GM23338 (cell line): Measurements from ENCODE around the gene SRSF9. TPM values are rescaled to one million over a fixed set of nuclear protein-coding genes. Genes with fewer than 3 reads are reported as not detected.

Source experiments
- ATAC-seq: fragments of 200-7000 bp; cut with Tn5 transposase; 3 replicates; pipeline ENCODE4 v1.9.1; 2020
- DNase-seq: peaks from one replicate; pipeline ENCODE4 v3.0.0-alpha.2; 2015; ENCODE audit warnings: low spot score
- H2AFZ ChIP-seq: fragments of 200-600 bp; sonication (generic); 2 replicates; pipeline ENCODE4 v1.8.0; 2016; ENCODE audit warnings: antibody characterized with exemption, mild to moderate bottlenecking, moderate library complexity
- H3F3A ChIP-seq: fragments of 200-600 bp; sonication (generic); replicated peaks from 2 replicates; pipeline ENCODE4 v1.8.0; 2017; ENCODE audit warnings: antibody characterized with exemption, mixed run types, low read depth
- H3K27ac ChIP-seq: fragments of 200-600 bp; sonication (generic); 2 replicates; pipeline ENCODE4 v1.6.1; 2016; ENCODE audit warnings: low read depth
- H3K27me3 ChIP-seq: fragments of 200-600 bp; sonication (generic); 2 replicates; pipeline ENCODE4 v1.8.0; 2016; ENCODE audit warnings: mild to moderate bottlenecking, mixed run types, moderate library complexity; ENCODE audit not compliant: insufficient read depth
- H3K36me3 ChIP-seq: fragments of 200-600 bp; sonication (generic); 2 replicates; pipeline ENCODE4 v1.8.0; 2016; ENCODE audit warnings: mild to moderate bottlenecking; ENCODE audit not compliant: insufficient read depth
- H3K4me1 ChIP-seq: fragments of 200-600 bp; sonication (generic); 2 replicates; pipeline ENCODE4 v1.8.0; 2016; ENCODE audit warnings: mild to moderate bottlenecking, moderate library complexity; ENCODE audit not compliant: insufficient read depth
- H3K4me2 ChIP-seq: fragments of 200-600 bp; sonication (generic); 2 replicates; pipeline ENCODE4 v1.7.1; 2017; ENCODE audit warnings: mixed run types
- H3K4me3 ChIP-seq: fragments of 200-600 bp; sonication (generic); 2 replicates; pipeline ENCODE4 v1.6.1; 2016; ENCODE audit warnings: mixed run types
- H3K79me2 ChIP-seq: fragments of 200-600 bp; sonication (generic); replicated peaks from 2 replicates; pipeline ENCODE4 v1.8.0; 2017; ENCODE audit warnings: mild to moderate bottlenecking; ENCODE audit not compliant: insufficient read depth
- H3K9me2 ChIP-seq: fragments of 200-600 bp; sonication (generic); 2 replicates; pipeline ENCODE4 v1.8.0; 2017; ENCODE audit not compliant: insufficient read depth
- H4K20me1 ChIP-seq: fragments of 200-600 bp; sonication (generic); replicated peaks from 2 replicates; pipeline ENCODE4 v1.8.0; 2017; ENCODE audit warnings: mild to moderate bottlenecking; ENCODE audit not compliant: insufficient read depth
- H3K27ac Mint-ChIP-seq: 2 replicates; pipeline ENCODE4 v1.8.0; 2020; ENCODE audit warnings: inconsistent platforms, mild to moderate bottlenecking, moderate library complexity, mixed read lengths
- H3K27me3 Mint-ChIP-seq: 3 replicates; pipeline ENCODE4 v1.8.0; 2022; ENCODE audit warnings: low read depth, mild to moderate bottlenecking, moderate library complexity, mixed read lengths, inconsistent platforms; ENCODE audit not compliant: insufficient read depth, poor library complexity
- H3K36me3 Mint-ChIP-seq: 3 replicates; pipeline ENCODE4 v1.8.0; 2021; ENCODE audit warnings: low read depth, mild to moderate bottlenecking, inconsistent platforms, moderate library complexity, mixed read lengths
- H3K4me1 Mint-ChIP-seq: 3 replicates; pipeline ENCODE4 v1.8.0; 2020; ENCODE audit warnings: mild to moderate bottlenecking, inconsistent platforms, mixed read lengths
- H3K4me3 Mint-ChIP-seq: 3 replicates; pipeline ENCODE4 v1.8.0; 2021; ENCODE audit warnings: moderate library complexity, mild to moderate bottlenecking, inconsistent platforms, mixed read lengths
- H3K9me3 Mint-ChIP-seq: 3 replicates; pipeline ENCODE4 v1.8.0; 2020; ENCODE audit warnings: moderate library complexity, mild to moderate bottlenecking, inconsistent platforms, mixed read lengths
- CREB1 ChIP-seq: fragments of 250-450 bp; sonication (Bioruptor Pico); IDR thresholded peaks from 2 replicates; pipeline ENCODE4 v1.5.0; 2020; ENCODE audit warnings: low read depth, mild to moderate bottlenecking, moderate library complexity
- EZH2 ChIP-seq: fragments of 200-600 bp; sonication (generic); IDR thresholded peaks from one replicate; pipeline ENCODE4 v1.8.0; 2017; ENCODE audit warnings: antibody characterized with exemption, mild to moderate bottlenecking, low read depth; ENCODE audit not compliant: unreplicated experiment
- EZH2phosphoT487 ChIP-seq: fragments of 200-600 bp; sonication (generic); IDR thresholded peaks from one replicate; pipeline ENCODE4 v1.8.1; 2018; ENCODE audit warnings: antibody characterized with exemption; ENCODE audit not compliant: unreplicated experiment
- POLR2AphosphoS5 ChIP-seq: IDR thresholded peaks from 2 replicates; pipeline ENCODE4 v1.6.1; 2016; ENCODE audit warnings: antibody characterized with exemption, low read depth
- REST ChIP-seq: IDR thresholded peaks from one replicate; pipeline ENCODE4 v1.6.1; 2018; ENCODE audit warnings: antibody characterized with exemption; ENCODE audit not compliant: unreplicated experiment
- ZNF331 ChIP-seq: fragments of 250-450 bp; sonication (Bioruptor Pico); IDR thresholded peaks from 2 replicates; pipeline ENCODE4 v1.5.0; 2020; ENCODE audit warnings: low read depth, mild to moderate bottlenecking, moderate library complexity
- polyA plus RNA-seq: library from polyadenylated mRNA; unstranded; fragments of >200 nt; fragmentation: Nextera tagmentation; extraction: Ambion mirVana; gene quantifications from 2 replicates; pipeline ENCODE4 v1.2.1, GENCODE V29; 2016
- small RNA-seq: library from RNA; depleted of rRNA; stranded (forward); fragments of <200 nt; gene quantifications from one replicate; pipeline ENCODE3, GENCODE V24; 2014; ENCODE audit warnings: low replicate concordance
- total RNA-seq: library from RNA; depleted of rRNA; stranded (reverse); fragments of >200 nt; shearing (Covaris generic); gene quantifications from 2 replicates; pipeline ENCODE4 v1.2.3, GENCODE V29; 2014; rRNA removed

SRSF9 gene
- total and polyA plus RNA-seq, 2 experiments from 2014 or later, result 250 to 481 TPM

DNA sequence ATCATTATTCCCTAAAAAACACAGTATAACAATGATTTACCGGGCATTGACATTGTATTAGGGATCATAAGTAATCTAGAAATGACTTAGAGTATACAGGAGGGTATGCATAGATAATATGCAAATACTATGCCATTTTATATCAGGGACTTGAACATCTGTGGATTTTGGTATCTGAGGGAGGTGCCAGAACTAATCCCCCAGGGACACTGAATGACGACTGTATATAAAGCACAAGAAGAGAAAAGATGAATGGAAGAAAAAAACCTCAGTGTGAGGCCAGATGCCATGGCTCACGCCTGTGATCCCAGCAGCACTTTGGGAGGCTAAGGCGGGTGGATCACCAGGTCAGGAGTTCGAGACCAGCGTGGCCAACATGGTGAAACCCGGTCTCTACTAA is 57.1 kb downstream of the SRSF9 start:
- Histone ChIP-seq H3K36me3 (no peaks in the 10 kb centered on the region), H3K4me1 (peaks cover 14% of the 10 kb centered on the region), H3K9me2 (no peaks in the 10 kb centered on the region), H3K79me2 (no peaks in the 10 kb centered on the region), H4K20me1 (no peaks in the 10 kb centered on the region), H3K27me3 (no peaks in the 10 kb centered on the region), H3K4me2 (no peak overlapping the region), H3K27ac (no peak overlapping the region), H3K4me3 (no peak overlapping the region), H2AFZ (no peak overlapping the region), H3F3A (no peaks in the 10 kb centered on the region; the same call in 1 of the 2 replicates)
- Mint-ChIP-seq H3K36me3 (no peaks in the 10 kb centered on the region), H3K4me1 (peaks cover 18% of the 10 kb centered on the region), H3K9me3 (no peaks in the 10 kb centered on the region; the same call in 2 of the 3 replicates), H3K27ac (no peak overlapping the region), H3K27me3 (peaks cover 9% of the 10 kb centered on the region), H3K4me3 (no peak overlapping the region)
- no peak for ATAC-seq
- TF ChIP-seq REST (no peak), ZNF331 (CRISPR knock-in tag) (no peak), CREB1 (CRISPR knock-in tag) (no peak), POLR2AphosphoS5 (no peak), EZH2phosphoT487 (no peak), EZH2 (no peak)
- no peak for DNase-seq

Small RNAs within 50 kb of the gene (small RNA-seq; reads per million reads assigned to genes)
- not detected for gene RF00019

Other genes with a start within 250 kb of the SRSF9 start
- gene PXN, start 204.0 kb downstream of the SRSF9 start, total RNA-seq, result 69.3 and 76.0 TPM in 2 replicates
- gene PXN, start 204.0 kb downstream of the SRSF9 start, polyA plus RNA-seq, result 38.4 and 39.0 TPM in 2 replicates
- under 0.01 TPM in 1 of 2 replicates, not detected in the other for gene RNU4-2, start 177.8 kb downstream of the SRSF9 start, total RNA-seq
- gene RNU4-2, start 177.8 kb downstream of the SRSF9 start, polyA plus RNA-seq, result 9.5 TPM in 1 of 2 replicates, not detected in the other
- under 0.01 TPM in 1 of 2 replicates, not detected in the other for gene RNU4-1, start 176.5 kb downstream of the SRSF9 start, total RNA-seq
- gene RNU4-1, start 176.5 kb downstream of the SRSF9 start, polyA plus RNA-seq, result 6.0 and 6.4 TPM in 2 replicates
- gene SIRT4, start 167.4 kb downstream of the SRSF9 start, total RNA-seq, result 0.78 and 2.0 TPM in 2 replicates
- 3.0 and 4.1 TPM in 2 replicates for gene SIRT4, start 167.4 kb downstream of the SRSF9 start, polyA plus RNA-seq
- gene PLA2G1B, start 142.0 kb downstream of the SRSF9 start, total RNA-seq, result not detected in 2 replicates
- not detected in 2 replicates for gene PLA2G1B, start 142.0 kb downstream of the SRSF9 start, polyA plus RNA-seq
- 8.1 and 12.8 TPM in 2 replicates for gene MSI1, start 100.6 kb downstream of the SRSF9 start, total RNA-seq
- 16.9 and 19.2 TPM in 2 replicates for gene MSI1, start 100.6 kb downstream of the SRSF9 start, polyA plus RNA-seq
- gene COX6A1, start 31.6 kb downstream of the SRSF9 start, total RNA-seq, result 393 and 422 TPM in 2 replicates
- 1,484 and 1,643 TPM in 2 replicates for gene COX6A1, start 31.6 kb downstream of the SRSF9 start, polyA plus RNA-seq
- gene TRIAP1, start 23.4 kb downstream of the SRSF9 start, total RNA-seq, result 53.4 and 61.8 TPM in 2 replicates
- 94.0 and 94.2 TPM in 2 replicates for gene TRIAP1, start 23.4 kb downstream of the SRSF9 start, polyA plus RNA-seq
- 16.7 and 18.5 TPM in 2 replicates for gene GATC, start 23.3 kb downstream of the SRSF9 start, total RNA-seq
- 14.9 and 20.1 TPM in 2 replicates for gene GATC, start 23.3 kb downstream of the SRSF9 start, polyA plus RNA-seq
- 310 and 313 TPM in 2 replicates for gene DYNLL1, start 26.4 kb upstream of the SRSF9 start, total RNA-seq
- gene DYNLL1, start 26.4 kb upstream of the SRSF9 start, polyA plus RNA-seq, result 833 and 868 TPM in 2 replicates
- 32.5 and 32.6 TPM in 2 replicates for gene COQ5, start 59.4 kb upstream of the SRSF9 start, total RNA-seq
- 30.7 and 32.4 TPM in 2 replicates for gene COQ5, start 59.4 kb upstream of the SRSF9 start, polyA plus RNA-seq
- 90.4 and 113 TPM in 2 replicates for gene RNF10, start 64.6 kb upstream of the SRSF9 start, total RNA-seq
- 149 and 154 TPM in 2 replicates for gene RNF10, start 64.6 kb upstream of the SRSF9 start, polyA plus RNA-seq
- gene POP5, start 111.7 kb upstream of the SRSF9 start, total RNA-seq, result 52.4 and 55.6 TPM in 2 replicates
- gene POP5, start 111.7 kb upstream of the SRSF9 start, polyA plus RNA-seq, result 131 and 140 TPM in 2 replicates
- gene CABP1, start 170.9 kb upstream of the SRSF9 start, total RNA-seq, result 5.2 and 7.0 TPM in 2 replicates
- gene CABP1, start 170.9 kb upstream of the SRSF9 start, polyA plus RNA-seq, result 4.7 and 5.1 TPM in 2 replicates
- 217 and 225 TPM in 2 replicates for gene MLEC, start 217.4 kb upstream of the SRSF9 start, total RNA-seq
- 257 and 264 TPM in 2 replicates for gene MLEC, start 217.4 kb upstream of the SRSF9 start, polyA plus RNA-seq
- 48.2 and 51.3 TPM in 2 replicates for gene UNC119B, start 240.7 kb upstream of the SRSF9 start, total RNA-seq
- gene UNC119B, start 240.7 kb upstream of the SRSF9 start, polyA plus RNA-seq, result 9.9 and 11.7 TPM in 2 replicates